Left lung (tissue), 10 donors: ENCODE results near the gene TRIM23. TPM values are rescaled to one million over a fixed set of nuclear protein-coding genes. Genes with fewer than 3 reads are reported as not detected.

ENCODE experiments used
- ATAC-seq: fragments of 200-7000 bp; cut with Tn5 transposase; one replicate; pipeline ENCODE4 v1.9.1; 2020; ENCODE audit warnings: moderate library complexity
- DNase-seq, 4 donors: peaks; one replicate each; pipeline ENCODE4 v3.0.0-alpha.2; 2013 to 2020
- H3K27ac ChIP-seq, 2 donors: fragments of 200-600 bp; sonication (generic) in 1 of 2; one replicate each; pipeline versions ENCODE4 v1.5.0 to v1.8.0; 2020 to 2021
- H3K27me3 ChIP-seq, 2 donors: fragments of 200-600 bp; sonication (generic) in 1 of 2; one replicate each; pipeline versions ENCODE4 v1.5.0 to v1.8.0; 2020 to 2021
- H3K36me3 ChIP-seq, 2 donors: fragments of 200-600 bp; sonication (generic) in 1 of 2; one replicate each; pipeline versions ENCODE4 v1.5.0 to v1.8.0; 2020 to 2021
- H3K4me1 ChIP-seq, 2 donors: fragments of 200-600 bp; one replicate each; pipeline ENCODE4 v1.8.0; 2021
- H3K4me3 ChIP-seq, 2 donors: fragments of 200-600 bp; sonication (generic) in 1 of 2; one replicate each; pipeline versions ENCODE4 v1.5.0 to v1.8.0; 2020 to 2021; ENCODE audit warnings: mild to moderate bottlenecking in 1 of 2
- H3K9me3 ChIP-seq, 2 donors: fragments of 200-600 bp; sonication (generic) in 1 of 2; one replicate each; pipeline versions ENCODE4 v1.5.0 to v1.8.0; 2020 to 2021
- intact Hi-C, 2 donors: fragments of 100-400 bp; cut with DNase I; formaldehyde crosslinking; loops; one replicate each; pipeline versions ENCODE4 v1.11.2 to v1.14.2; 2022
- polyA plus RNA-seq, 6 donors: library from polyadenylated mRNA; unstranded; fragments of 120-200 nt; gene quantifications; one replicate each; pipeline ENCODE4 v1.2.1, GENCODE V29; 2013; ENCODE audit not compliant: insufficient read length in 6 of 6
- total RNA-seq, 2 donors: library from RNA; stranded (reverse); fragmentation: NEBNext Ultra II Directional; extraction: Animal tissue kit (Norgen Biotek cat#: 25700); gene quantifications; one replicate each; pipeline ENCODE4 v1.2.1, GENCODE V29; 2021
- TF ChIP-seq, protein P1 (sequence below), 2 donors: fragments of 200-600 bp; sonication (generic) in 1 of 2; IDR thresholded peaks; one replicate each; pipeline versions ENCODE4 v1.5.0 to v1.8.0; 2021; ENCODE audit warnings: antibody characterized with exemption in 2 of 2
- donor health status: DM: no; HTN: yes; CAD: no.
- donor health status: DM: no; HTN: no; CAD: no.

TRIM23 gene
- total and polyA plus RNA-seq, 8 donors = 13.6 to 32.9 (median 26.6) TPM

DNA sequence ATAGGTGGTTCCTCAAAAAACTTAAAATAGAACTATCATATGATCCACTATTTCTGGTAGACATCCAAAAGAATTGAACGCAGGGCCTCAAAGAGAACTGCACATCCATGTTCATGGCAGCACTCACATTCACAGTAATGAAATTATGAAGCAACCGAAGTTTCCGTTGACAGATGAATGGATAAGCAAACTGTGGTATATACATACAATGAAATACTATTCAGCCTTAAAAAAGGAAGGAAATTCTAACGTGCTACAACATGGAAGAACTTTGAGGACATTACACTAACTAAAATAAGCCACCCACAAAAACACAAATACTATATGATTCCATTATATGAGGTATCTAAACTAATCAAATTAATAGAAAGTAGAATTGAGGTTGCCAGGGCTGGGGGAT is 79.7 kb downstream of the TRIM23 start:
- ATAC-seq (no peak), DNase-seq (no peak)
- Histone ChIP-seq H3K36me3 (peaks cover 0 to 9% of the 10 kb centered on the region in 2 donors), H3K27ac (no peak overlapping the region), H3K9me3 (no peaks in the 10 kb centered on the region), H3K4me1 (no peaks in the 10 kb centered on the region), H3K27me3 (no peaks in the 10 kb centered on the region), H3K4me3 (no peak overlapping the region)
- TF ChIP-seq, protein P1, sequence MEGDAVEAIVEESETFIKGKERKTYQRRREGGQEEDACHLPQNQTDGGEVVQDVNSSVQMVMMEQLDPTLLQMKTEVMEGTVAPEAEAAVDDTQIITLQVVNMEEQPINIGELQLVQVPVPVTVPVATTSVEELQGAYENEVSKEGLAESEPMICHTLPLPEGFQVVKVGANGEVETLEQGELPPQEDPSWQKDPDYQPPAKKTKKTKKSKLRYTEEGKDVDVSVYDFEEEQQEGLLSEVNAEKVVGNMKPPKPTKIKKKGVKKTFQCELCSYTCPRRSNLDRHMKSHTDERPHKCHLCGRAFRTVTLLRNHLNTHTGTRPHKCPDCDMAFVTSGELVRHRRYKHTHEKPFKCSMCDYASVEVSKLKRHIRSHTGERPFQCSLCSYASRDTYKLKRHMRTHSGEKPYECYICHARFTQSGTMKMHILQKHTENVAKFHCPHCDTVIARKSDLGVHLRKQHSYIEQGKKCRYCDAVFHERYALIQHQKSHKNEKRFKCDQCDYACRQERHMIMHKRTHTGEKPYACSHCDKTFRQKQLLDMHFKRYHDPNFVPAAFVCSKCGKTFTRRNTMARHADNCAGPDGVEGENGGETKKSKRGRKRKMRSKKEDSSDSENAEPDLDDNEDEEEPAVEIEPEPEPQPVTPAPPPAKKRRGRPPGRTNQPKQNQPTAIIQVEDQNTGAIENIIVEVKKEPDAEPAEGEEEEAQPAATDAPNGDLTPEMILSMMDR (IDR thresholded peaks at IDR 0.05) = no peak
- intact Hi-C loops = no loop called here

DNA sequence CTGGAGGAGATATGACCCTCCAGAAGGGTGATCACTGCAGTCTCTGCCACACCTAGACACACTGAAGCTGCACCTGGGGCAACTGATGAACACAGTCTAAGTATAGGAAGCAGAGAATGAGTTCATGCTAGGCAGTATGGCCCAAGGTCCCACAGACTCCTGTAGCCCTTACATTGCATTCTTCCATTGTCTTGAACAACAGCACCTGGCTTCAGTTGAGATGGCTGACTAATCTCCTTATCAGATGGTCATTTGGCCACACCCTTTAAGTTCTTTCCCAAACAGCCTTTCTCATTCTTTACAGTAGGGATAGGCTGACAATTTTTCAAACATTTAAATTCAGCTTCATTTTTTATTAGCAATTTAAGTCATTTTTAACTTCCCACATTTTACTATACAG is 84.3 kb downstream of the TRIM23 start:
- no peak overlapping the region for H3K27ac ChIP-seq
- no peak overlapping the region for H3K4me3 ChIP-seq
- ATAC-seq (no peak), DNase-seq (no peak)
- H3K27me3 ChIP-seq = no peaks in the 10 kb centered on the region
- TF ChIP-seq, protein P1 (IDR thresholded peaks at IDR 0.05) = no peak
- peaks cover 0 to 9% of the 10 kb centered on the region in 2 donors for H3K36me3 ChIP-seq
- no peaks in the 10 kb centered on the region for H3K4me1 ChIP-seq
- no peaks in the 10 kb centered on the region for H3K9me3 ChIP-seq
- intact Hi-C loops = no loop called here

Other genes with a start within 250 kb of the TRIM23 start
- 1 to 10 TPM; 5.8 to 6.3 TPM for gene ADAMTS6, start 142.4 kb downstream of the TRIM23 start, total RNA-seq
- 10 to 100 TPM; 10.3 to 27.2 (median 14.9) TPM for gene ADAMTS6, start 142.4 kb downstream of the TRIM23 start, polyA plus RNA-seq
- 10 to 100 TPM in 1 of 2 donors, 1 to 10 TPM in 1; 8.3 to 11.3 TPM for gene CENPK, start 61.2 kb downstream of the TRIM23 start, total RNA-seq
- gene CENPK, start 61.2 kb downstream of the TRIM23 start, polyA plus RNA-seq = 10 to 100 TPM; 42.1 to 68.2 (median 55.9) TPM
- gene PPWD1, start 61.0 kb downstream of the TRIM23 start, total RNA-seq = 10 to 100 TPM; 29.4 to 31.0 TPM
- gene PPWD1, start 61.0 kb downstream of the TRIM23 start, polyA plus RNA-seq = 100 to 1,000 TPM; 100 to 127 (median 116) TPM
- gene SHLD3, start 694 bp upstream of the TRIM23 start, total RNA-seq = 1 to 10 TPM; 3.1 to 4.1 TPM
- gene SHLD3, start 694 bp upstream of the TRIM23 start, polyA plus RNA-seq = 1 to 10 TPM; 3.8 to 5.0 (median 4.5) TPM
- 10 to 100 TPM; 18.4 to 20.2 TPM for gene TRAPPC13, start 694 bp upstream of the TRIM23 start, total RNA-seq
- 10 to 100 TPM; 30.5 to 36.7 (median 35.3) TPM for gene TRAPPC13, start 694 bp upstream of the TRIM23 start, polyA plus RNA-seq
- 10 to 100 TPM; 12.7 to 22.6 TPM for gene SGTB, start 97.8 kb upstream of the TRIM23 start, total RNA-seq
- gene SGTB, start 97.8 kb upstream of the TRIM23 start, polyA plus RNA-seq = 10 to 100 TPM in 1 of 6 donors, 1 to 10 TPM in 5; 7.7 to 10.6 (median 8.5) TPM
- gene NLN, start 97.9 kb upstream of the TRIM23 start, total RNA-seq = 10 to 100 TPM; 18.0 to 29.1 TPM
- gene NLN, start 97.9 kb upstream of the TRIM23 start, polyA plus RNA-seq = 10 to 100 TPM; 19.5 to 25.0 (median 22.3) TPM